IMR-90 (cell line): ENCODE measurements around the gene SLC9B2. TPM values are rescaled to one million over a fixed set of nuclear protein-coding genes. Genes with fewer than 3 reads are reported as not detected.
A peak's percentile ranks its signal among the peaks of the same experiment; 100 is the strongest.

ENCODE experiments used
- ATAC-seq: fragments of 200-7000 bp; cut with Tn5 transposase; 2 replicates; pipeline ENCODE4 v1.9.1; 2020; ENCODE audit warnings: low read depth, mild to moderate bottlenecking, moderate library complexity
- BruUV-seq: library from RNA; stranded (reverse); fragments of 400-500 nt; replicated peaks from 2 replicates; lab custom pipeline; 2021; lab: Mats Ljungman, UMichigan
- CTCF ChIA-PET: fragments of 300-600 bp; formaldehyde crosslinking; extraction: SDS; loops from one replicate; lab custom pipeline; 2021; ENCODE audit warnings: antibody characterized with exemption; lab: Yijun Ruan, JAX
- POLR2A ChIA-PET: fragments of 300-600 bp; sonication (Branson Sonifier 250); formaldehyde crosslinking; loops from one replicate; lab custom pipeline; 2022; ENCODE audit warnings: antibody characterized with exemption; ENCODE audit not compliant: unreplicated experiment; lab: Charles Lee
- DNase-seq: peaks from one replicate; pipeline ENCODE4 v3.0.0; 2013
- H2AFZ ChIP-seq: replicated peaks from 2 replicates; pipeline ENCODE3; 2013; ENCODE audit warnings: low read length, mild to moderate bottlenecking; ENCODE audit not compliant: poor library complexity
- H2AK5ac ChIP-seq: 2 replicates; pipeline ENCODE4 v1.6.1; 2013; ENCODE audit warnings: low read depth, low read length, inconsistent platforms
- H2AK9ac ChIP-seq: replicated peaks from 2 replicates; pipeline ENCODE3; 2013; ENCODE audit warnings: mild to moderate bottlenecking, low read depth, low read length, moderate library complexity; ENCODE audit not compliant: poor library complexity
- H2BK120ac ChIP-seq: 2 replicates; pipeline ENCODE4 v1.6.1; 2013; ENCODE audit warnings: low read depth, low read length, inconsistent platforms
- H2BK15ac ChIP-seq: 3 replicates; pipeline ENCODE4 v1.6.1; 2013; ENCODE audit warnings: low read depth, low read length, inconsistent platforms
- H2BK20ac ChIP-seq: 2 replicates; pipeline ENCODE4 v1.6.1; 2013; ENCODE audit warnings: low read depth, mild to moderate bottlenecking, inconsistent platforms, low read length, moderate library complexity
- H2BK5ac ChIP-seq: 2 replicates; pipeline ENCODE4 v1.6.1; 2013; ENCODE audit warnings: mild to moderate bottlenecking, low read depth, low read length, inconsistent platforms; ENCODE audit not compliant: poor library complexity, severe bottlenecking
- H3K14ac ChIP-seq: replicated peaks from 2 replicates; pipeline ENCODE4 v1.6.1; 2013; ENCODE audit warnings: low read depth, low read length, inconsistent platforms
- H3K18ac ChIP-seq: 2 replicates; pipeline ENCODE4 v1.6.1; 2013; ENCODE audit warnings: low read depth, low read length, control low read depth
- H3K23ac ChIP-seq: 2 replicates; pipeline ENCODE4 v1.6.1; 2013; ENCODE audit warnings: low read depth, low read length, inconsistent platforms
- H3K27ac ChIP-seq: 2 replicates; pipeline ENCODE4 v1.5.1; 2013; ENCODE audit warnings: mild to moderate bottlenecking, control low read depth, low read length; ENCODE audit not compliant: insufficient read depth
- H3K27me3 ChIP-seq: 2 replicates; pipeline ENCODE4 v1.6.1; 2013; ENCODE audit warnings: low read length; ENCODE audit not compliant: control insufficient read depth, insufficient read depth
- H3K36me3 ChIP-seq: 2 replicates; pipeline ENCODE4 v1.6.1; 2013; ENCODE audit warnings: low read length, mixed read lengths; ENCODE audit not compliant: control insufficient read depth, insufficient read depth
- H3K4ac ChIP-seq: 2 replicates; pipeline ENCODE4 v1.6.1; 2013; ENCODE audit warnings: low read depth, low read length, inconsistent platforms
- H3K4me1 ChIP-seq: 2 replicates; pipeline ENCODE4 v1.6.1; 2013; ENCODE audit warnings: low read length, mixed read lengths; ENCODE audit not compliant: control insufficient read depth, insufficient read depth
- H3K4me2 ChIP-seq: 2 replicates; pipeline ENCODE4 v1.6.1; 2013; ENCODE audit warnings: low read depth, mild to moderate bottlenecking, control low read depth, low read length, moderate library complexity
- H3K4me3 ChIP-seq: 2 replicates; pipeline ENCODE4 v1.5.1; 2013; ENCODE audit warnings: low read depth, mild to moderate bottlenecking, control low read depth, low read length, moderate library complexity; ENCODE audit not compliant: insufficient read depth
- H3K56ac ChIP-seq: 2 replicates; pipeline ENCODE4 v1.6.1; 2013; ENCODE audit warnings: low read length, inconsistent platforms; ENCODE audit not compliant: insufficient read depth; ENCODE audit errors: extremely low read depth
- H3K79me1 ChIP-seq, 2 experiments: 2 replicates each; pipeline ENCODE4 v1.6.1; 2013; ENCODE audit warnings: low read length in 2 of 2, inconsistent platforms in 1 of 2, low read depth in 1 of 2
- H3K9ac ChIP-seq: 2 replicates; pipeline ENCODE4 v1.6.1; 2013; ENCODE audit warnings: low read depth, low read length, control low read depth
- H3K9me1 ChIP-seq: 2 replicates; pipeline ENCODE4 v1.6.1; 2013; ENCODE audit warnings: low read length, inconsistent platforms; ENCODE audit not compliant: insufficient read depth
- H3K9me3 ChIP-seq: 2 replicates; pipeline ENCODE4 v1.6.1; 2013; ENCODE audit warnings: low read length; ENCODE audit not compliant: control insufficient read depth, insufficient read depth
- H4K20me1 ChIP-seq: 2 replicates; pipeline ENCODE4 v1.6.1; 2013; ENCODE audit warnings: low read length, inconsistent platforms; ENCODE audit not compliant: insufficient read depth
- H4K5ac ChIP-seq: 2 replicates; pipeline ENCODE4 v1.6.1; 2013; ENCODE audit warnings: mild to moderate bottlenecking, low read depth, low read length, control low read depth
- H4K8ac ChIP-seq, 2 experiments: 2 replicates each; pipeline ENCODE4 v1.6.1; 2013; ENCODE audit warnings: low read depth in 2 of 2, low read length in 2 of 2, control low read depth in 1 of 2, inconsistent platforms in 1 of 2
- H4K91ac ChIP-seq: 2 replicates; pipeline ENCODE4 v1.6.1; 2013; ENCODE audit warnings: low read depth, low read length, inconsistent platforms; ENCODE audit not compliant: insufficient read depth
- BHLHE40 ChIP-seq: fragments of 150-350 bp; IDR thresholded peaks from 2 replicates; pipeline ENCODE4 v1.6.1; 2016; ENCODE audit warnings: mild to moderate bottlenecking, low read depth, low read length
- CEBPB ChIP-seq: IDR thresholded peaks from 2 replicates; pipeline ENCODE4 v1.6.1; 2012; ENCODE audit warnings: low read depth, low read length, improper control_type of control experiment
- CHD1 ChIP-seq: IDR thresholded peaks from 2 replicates; pipeline ENCODE4 v1.6.1; 2012; ENCODE audit warnings: low read depth, low read length, improper control_type of control experiment
- ELK1 ChIP-seq: fragments of 150-350 bp; IDR thresholded peaks from 2 replicates; pipeline ENCODE4 v1.6.1; 2016; ENCODE audit warnings: low read depth, mild to moderate bottlenecking, low read length, moderate library complexity, borderline replicate concordance
- FOS ChIP-seq: fragments of 150-350 bp; IDR thresholded peaks from 2 replicates; pipeline ENCODE4 v1.6.1; 2016; ENCODE audit warnings: low read depth, low read length
- MAFK ChIP-seq: IDR thresholded peaks from 2 replicates; pipeline ENCODE4 v1.6.1; 2012; ENCODE audit warnings: low read depth, low read length, improper control_type of control experiment
- MAZ ChIP-seq: IDR thresholded peaks from 2 replicates; pipeline ENCODE4 v1.6.1; 2012; ENCODE audit warnings: low read depth, mild to moderate bottlenecking, low read length, improper control_type of control experiment, moderate library complexity, borderline replicate concordance
- MXI1 ChIP-seq: IDR thresholded peaks from 2 replicates; pipeline ENCODE4 v1.6.1; 2012; ENCODE audit warnings: low read depth, mild to moderate bottlenecking, low read length, moderate library complexity, borderline replicate concordance
- NFE2L2 ChIP-seq: fragments of 150-350 bp; IDR thresholded peaks from 2 replicates; pipeline ENCODE4 v1.6.1; 2016; ENCODE audit warnings: low read depth, mild to moderate bottlenecking, low read length
- POLR2A ChIP-seq: IDR thresholded peaks from 2 replicates; pipeline ENCODE4 v1.6.1; 2012; ENCODE audit warnings: mild to moderate bottlenecking, low read depth, low read length
- SMC3 ChIP-seq: fragments of 150-350 bp; IDR thresholded peaks from 2 replicates; pipeline ENCODE4 v1.6.1; 2016; ENCODE audit warnings: low read depth, mild to moderate bottlenecking, antibody characterized with exemption, low read length, moderate library complexity
- USF2 ChIP-seq: fragments of 150-350 bp; IDR thresholded peaks from 2 replicates; pipeline ENCODE4 v1.6.1; 2017; ENCODE audit warnings: mild to moderate bottlenecking, antibody characterized with exemption, low read length, low read depth
- WGBS, 2 experiments: methylation state at CpG; one replicate each; pipeline versions ENCODE4 v1.1.5 to v1.1.7; 2013; ENCODE audit warnings: missing lambda C conversion rate in 2 of 2; ENCODE audit not compliant: insufficient read length in 1 of 2; ENCODE audit errors: extremely low coverage in 2 of 2; 5-methylcytosine and 5-hydroxymethylcytosine counted together
- dilution Hi-C: fragments of 300-500 bp; cut with HindIII; formaldehyde crosslinking; loops from one replicate; pipeline ENCODE4 v1.14.3; 2018; ENCODE audit warnings: low sequenced_read_pairs; ENCODE audit not compliant: unreplicated experiment
- in situ Hi-C: fragments of 300-500 bp; cut with MboI; formaldehyde crosslinking; loops from 3 replicates; pipeline ENCODE4 v1.14.3; 2019; ENCODE audit warnings: low sequenced_read_pairs, inconsistent platforms, mixed read lengths
- intact Hi-C: fragments of 100-400 bp; cut with micrococcal nuclease; formaldehyde crosslinking; loops from 2 replicates; pipeline ENCODE4 v1.10.0; 2022
- polyA plus RNA-seq, 3 experiments: library from polyadenylated mRNA; depleted of rRNA; stranded (reverse); fragments of >200 nt; gene quantifications; 2 replicates each; pipeline ENCODE4 v1.2.3, GENCODE V29; 2012; ENCODE audit warnings: low replicate concordance in 1 of 3
- total RNA-seq: library from RNA; depleted of rRNA; stranded (reverse); fragments of >200 nt; gene quantifications from 2 replicates; pipeline ENCODE4 v1.2.3, GENCODE V29; 2012
- TF ChIP-seq, protein P1 (sequence below): conservative IDR thresholded peaks from 2 replicates; pipeline ENCODE4 v1.5.1; 2012; ENCODE audit warnings: mild to moderate bottlenecking, low read depth, low read length, improper control_type of control experiment

SLC9B2 gene
- total and polyA plus RNA-seq, 2 of the 4 experiments (the other 2 are of a cell fraction): 5.7 to 9.0 TPM

GRCh38 chr4:103076747-103077347 is at the start of gene SLC9B2 (continued):
- TF ChIP-seq MXI1: no peak
- no peak for TF ChIP-seq SMC3
- no peak for TF ChIP-seq CEBPB
- TF ChIP-seq FOS: no peak
- TF ChIP-seq BHLHE40: no peak
- no peak for TF ChIP-seq CHD1
- no peak for TF ChIP-seq POLR2A

DNA sequence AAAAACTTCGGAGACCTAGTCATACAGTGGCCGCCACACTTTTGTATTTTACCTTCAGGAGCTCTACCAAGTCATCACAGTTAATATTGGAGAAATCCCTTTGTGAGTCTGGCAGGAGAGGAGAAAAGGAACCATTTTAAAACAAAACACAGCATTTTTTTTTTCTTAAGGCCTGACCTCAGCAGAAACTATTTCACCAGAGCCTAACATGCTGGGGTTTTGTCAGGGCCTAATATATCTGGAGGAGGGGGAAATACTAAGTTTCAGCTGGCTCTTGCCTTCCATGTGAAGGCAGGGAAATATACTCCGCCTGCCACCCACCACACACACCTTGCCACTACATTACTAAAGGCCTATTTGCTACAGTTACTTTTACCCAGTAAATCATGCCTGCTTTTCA is 49.6 kb upstream of the SLC9B2 start:
- dilution Hi-C loops: no loop called here
- in situ Hi-C loops: no loop called here
- TF ChIP-seq BHLHE40: no peak
- TF ChIP-seq CHD1: no peak
- no peak for TF ChIP-seq MAZ
- TF ChIP-seq ELK1: no peak
- TF ChIP-seq FOS: no peak
- TF ChIP-seq MXI1: no peak
- no peak for TF ChIP-seq NFE2L2
- TF ChIP-seq, protein P1, sequence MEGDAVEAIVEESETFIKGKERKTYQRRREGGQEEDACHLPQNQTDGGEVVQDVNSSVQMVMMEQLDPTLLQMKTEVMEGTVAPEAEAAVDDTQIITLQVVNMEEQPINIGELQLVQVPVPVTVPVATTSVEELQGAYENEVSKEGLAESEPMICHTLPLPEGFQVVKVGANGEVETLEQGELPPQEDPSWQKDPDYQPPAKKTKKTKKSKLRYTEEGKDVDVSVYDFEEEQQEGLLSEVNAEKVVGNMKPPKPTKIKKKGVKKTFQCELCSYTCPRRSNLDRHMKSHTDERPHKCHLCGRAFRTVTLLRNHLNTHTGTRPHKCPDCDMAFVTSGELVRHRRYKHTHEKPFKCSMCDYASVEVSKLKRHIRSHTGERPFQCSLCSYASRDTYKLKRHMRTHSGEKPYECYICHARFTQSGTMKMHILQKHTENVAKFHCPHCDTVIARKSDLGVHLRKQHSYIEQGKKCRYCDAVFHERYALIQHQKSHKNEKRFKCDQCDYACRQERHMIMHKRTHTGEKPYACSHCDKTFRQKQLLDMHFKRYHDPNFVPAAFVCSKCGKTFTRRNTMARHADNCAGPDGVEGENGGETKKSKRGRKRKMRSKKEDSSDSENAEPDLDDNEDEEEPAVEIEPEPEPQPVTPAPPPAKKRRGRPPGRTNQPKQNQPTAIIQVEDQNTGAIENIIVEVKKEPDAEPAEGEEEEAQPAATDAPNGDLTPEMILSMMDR: no peak
- no peak for TF ChIP-seq USF2
- no peak for TF ChIP-seq SMC3
- no peak for TF ChIP-seq MAFK
- DNase-seq (no peak), ATAC-seq (peak; percentile 14; the same call in 1 of the 2 replicates)
- Histone ChIP-seq H4K5ac (no peak overlapping the region), H3K4me3 (no peak overlapping the region), H2BK5ac (no peak overlapping the region), H4K20me1 (no peaks in the 10 kb centered on the region), H3K9me3 (no peaks in the 10 kb centered on the region), H3K9ac (peak overlapping the region; percentile 10; the same call in 1 of the 2 replicates), H4K91ac (no peak overlapping the region), H3K79me1 (peaks cover 3 to 5% of the 10 kb centered on the region in 2 experiments), H3K4me1 (no peaks in the 10 kb centered on the region), H3K9me1 (0 out of 2 replicates have a peak, but pooled peaks cover 3% of the 10 kb centered on the region), H3K23ac (no peak overlapping the region), H3K56ac (no peak overlapping the region), H4K8ac (no peak overlapping the region), H3K27ac (no peak overlapping the region), H2AFZ (no peak overlapping the region), H3K4ac (no peak overlapping the region), H2BK15ac (no peak overlapping the region), H3K4me2 (no peak overlapping the region), H2BK20ac (no peak overlapping the region), H2AK5ac (no peak overlapping the region), H3K14ac (no peak overlapping the region), H3K36me3 (no peaks in the 10 kb centered on the region), H2AK9ac (no peak overlapping the region), H2BK120ac (no peak overlapping the region), H3K27me3 (no peaks in the 10 kb centered on the region), H3K18ac (no peak overlapping the region)
- intact Hi-C loops: no loop called here
- no CpG with 5 or more reads among the region's 3 CpGs for WGBS, 2 experiments
- ChIA-PET CTCF (interaction anchor here (0.6 to 0.7 kb wide), 2 partner anchors 28 to 35 kb away, joined by 3 to 6 read pairs; no protein-coding TSS in a partner anchor), POLR2A (no interaction called here)
- BruUV-seq: no TSS peak
